ENCODE data around the gene TM9SF3.
"Not testable (repeated sequence)": the region's sequence is repeated elsewhere in the genome, so short reads cannot be mapped to it uniquely, and the experiment has no call there.

TM9SF3 gene

GRCh38 chr10:96578633-96579032, 8.2 kb downstream of the TM9SF3 start:
- no peak overlapping the region for H3K4me3 ChIP-seq (ENCODE audit: low read length)
- H3K36me3 ChIP-seq (ENCODE audit: insufficient read depth, low read length) = peaks cover 4% of the 10 kb centered on the region
- no peaks in the 10 kb centered on the region for H3K9me3 ChIP-seq (replicated peaks; ENCODE audit: low read length)
- peaks cover 11% of the 10 kb centered on the region for H3K4me1 ChIP-seq (ENCODE audit: control insufficient read depth, insufficient read depth, low read length)
- H3K9ac ChIP-seq (ENCODE audit: low read depth, low read length) = no peak overlapping the region
- H3K27me3 ChIP-seq (ENCODE audit: control insufficient read depth, insufficient read depth, low read length) = no peaks in the 10 kb centered on the region
- H3K4me2 ChIP-seq (ENCODE audit: low read length) = no peak overlapping the region

- H3K4me3 ChIP-seq (ENCODE audit: low read length) = no peak overlapping the region
- H3K4me1 ChIP-seq (ENCODE audit: control insufficient read depth, insufficient read depth, low read length) = peaks cover 11% of the 10 kb centered on the region
Measured at GRCh38 chr10:96578022-96578421, 8.8 kb downstream of the TM9SF3 start.

GRCh38 chr10:96577069-96577468, 9.7 kb downstream of the TM9SF3 start:
- no peak overlapping the region for H3K4me3 ChIP-seq (ENCODE audit: low read length)
- H3K36me3 ChIP-seq (ENCODE audit: insufficient read depth, low read length) = peaks cover 4% of the 10 kb centered on the region
- H3K4me1 ChIP-seq (ENCODE audit: control insufficient read depth, insufficient read depth, low read length) = peaks cover 11% of the 10 kb centered on the region
- H3K9ac ChIP-seq (ENCODE audit: low read depth, low read length) = no peak overlapping the region
- no peaks in the 10 kb centered on the region for H3K9me3 ChIP-seq (replicated peaks; ENCODE audit: low read length)
- H3K27me3 ChIP-seq (ENCODE audit: control insufficient read depth, insufficient read depth, low read length) = no peaks in the 10 kb centered on the region
- no peak overlapping the region for H3K4me2 ChIP-seq (ENCODE audit: low read length)

More at GRCh38 chr10:96578022-96578421, 8.8 kb downstream of the TM9SF3 start:
- Histone ChIP-seq H3K27me3 (ENCODE audit: control insufficient read depth, insufficient read depth, low read length) (no peaks in the 10 kb centered on the region), H3K4me2 (ENCODE audit: low read length) (no peak overlapping the region), H3K36me3 (ENCODE audit: insufficient read depth, low read length) (peaks cover 4% of the 10 kb centered on the region), H3K9ac (ENCODE audit: low read depth, low read length) (no peak overlapping the region), H3K9me3 (replicated peaks; ENCODE audit: low read length) (no peaks in the 10 kb centered on the region)

- Histone ChIP-seq H3K9ac (ENCODE audit: low read depth, low read length) (no peak overlapping the region), H3K9me3 (replicated peaks; ENCODE audit: low read length) (no peaks in the 10 kb centered on the region), H3K27me3 (ENCODE audit: control insufficient read depth, insufficient read depth, low read length) (no peaks in the 10 kb centered on the region), H3K4me2 (ENCODE audit: low read length) (no peak overlapping the region), H3K4me1 (ENCODE audit: control insufficient read depth, insufficient read depth, low read length) (peaks cover 5% of the 10 kb centered on the region), H3K36me3 (ENCODE audit: insufficient read depth, low read length) (peaks cover 9% of the 10 kb centered on the region), H3K4me3 (ENCODE audit: low read length) (no peak overlapping the region)
Measured at GRCh38 chr10:96576277-96576980, 10.4 kb downstream of the TM9SF3 start.

- not testable (repeated sequence) for H3K4me3 ChIP-seq (ENCODE audit: low read length); H3K36me3 ChIP-seq (ENCODE audit: insufficient read depth, low read length); H3K4me2 ChIP-seq (ENCODE audit: low read length); H3K27me3 ChIP-seq (ENCODE audit: control insufficient read depth, insufficient read depth, low read length); H3K9me3 ChIP-seq (replicated peaks; ENCODE audit: low read length); H3K9ac ChIP-seq (ENCODE audit: low read depth, low read length); H3K4me1 ChIP-seq (ENCODE audit: control insufficient read depth, insufficient read depth, low read length)
Measured at GRCh38 chr10:96574564-96574963, 12.2 kb downstream of the TM9SF3 start.

- peaks cover 9% of the 10 kb centered on the region for H3K36me3 ChIP-seq (ENCODE audit: insufficient read depth, low read length)
- H3K4me1 ChIP-seq (ENCODE audit: control insufficient read depth, insufficient read depth, low read length) = no peaks in the 10 kb centered on the region
- no peaks in the 10 kb centered on the region for H3K9me3 ChIP-seq (replicated peaks; ENCODE audit: low read length)
- no peaks in the 10 kb centered on the region for H3K27me3 ChIP-seq (ENCODE audit: control insufficient read depth, insufficient read depth, low read length)
- H3K4me2 ChIP-seq (ENCODE audit: low read length) = no peak overlapping the region
- H3K4me3 ChIP-seq (ENCODE audit: low read length) = no peak overlapping the region
- H3K9ac ChIP-seq (ENCODE audit: low read depth, low read length) = no peak overlapping the region
Measured at GRCh38 chr10:96573036-96573435, 13.8 kb downstream of the TM9SF3 start.

GRCh38 chr10:96570983-96571964, 15.5 kb downstream of the TM9SF3 start:
- no peaks in the 10 kb centered on the region for H3K27me3 ChIP-seq (ENCODE audit: control insufficient read depth, insufficient read depth, low read length)
- H3K4me2 ChIP-seq (ENCODE audit: low read length) = no peak overlapping the region
- peaks cover 6% of the 10 kb centered on the region for H3K36me3 ChIP-seq (ENCODE audit: insufficient read depth, low read length)
- H3K4me3 ChIP-seq (ENCODE audit: low read length) = no peak overlapping the region
- H3K9me3 ChIP-seq (replicated peaks; ENCODE audit: low read length) = no peaks in the 10 kb centered on the region
- no peaks in the 10 kb centered on the region for H3K4me1 ChIP-seq (ENCODE audit: control insufficient read depth, insufficient read depth, low read length)
- H3K9ac ChIP-seq (ENCODE audit: low read depth, low read length) = no peak overlapping the region

GRCh38 chr10:96570511-96570910, 16.3 kb downstream of the TM9SF3 start:
- H3K4me2 ChIP-seq (ENCODE audit: low read length) = no peak overlapping the region
- no peak overlapping the region for H3K9ac ChIP-seq (ENCODE audit: low read depth, low read length)
- peaks cover 6% of the 10 kb centered on the region for H3K4me1 ChIP-seq (ENCODE audit: control insufficient read depth, insufficient read depth, low read length)
- H3K4me3 ChIP-seq (ENCODE audit: low read length) = no peak overlapping the region
- peaks cover 6% of the 10 kb centered on the region for H3K36me3 ChIP-seq (ENCODE audit: insufficient read depth, low read length)
- H3K27me3 ChIP-seq (ENCODE audit: control insufficient read depth, insufficient read depth, low read length) = no peaks in the 10 kb centered on the region
- H3K9me3 ChIP-seq (replicated peaks; ENCODE audit: low read length) = no peaks in the 10 kb centered on the region

GRCh38 chr10:96568402-96568801, 18.4 kb downstream of the TM9SF3 start:
- H3K36me3 ChIP-seq (ENCODE audit: insufficient read depth, low read length) = peaks cover 13% of the 10 kb centered on the region
- H3K4me3 ChIP-seq (ENCODE audit: low read length) = no peak overlapping the region
- H3K9ac ChIP-seq (ENCODE audit: low read depth, low read length) = no peak overlapping the region
- peaks cover 6% of the 10 kb centered on the region for H3K4me1 ChIP-seq (ENCODE audit: control insufficient read depth, insufficient read depth, low read length)
- H3K4me2 ChIP-seq (ENCODE audit: low read length) = no peak overlapping the region
- H3K27me3 ChIP-seq (ENCODE audit: control insufficient read depth, insufficient read depth, low read length) = no peaks in the 10 kb centered on the region
- H3K9me3 ChIP-seq (replicated peaks; ENCODE audit: low read length) = no peaks in the 10 kb centered on the region

- H3K27me3 ChIP-seq (ENCODE audit: control insufficient read depth, insufficient read depth, low read length) = no peaks in the 10 kb centered on the region
- no peaks in the 10 kb centered on the region for H3K9me3 ChIP-seq (replicated peaks; ENCODE audit: low read length)
- H3K36me3 ChIP-seq (ENCODE audit: insufficient read depth, low read length) = peaks cover 15% of the 10 kb centered on the region
- H3K4me1 ChIP-seq (ENCODE audit: control insufficient read depth, insufficient read depth, low read length) = peaks cover 12% of the 10 kb centered on the region
- H3K4me2 ChIP-seq (ENCODE audit: low read length) = no peak overlapping the region
- no peak overlapping the region for H3K9ac ChIP-seq (ENCODE audit: low read depth, low read length)
- H3K4me3 ChIP-seq (ENCODE audit: low read length) = no peak overlapping the region
Measured at GRCh38 chr10:96565774-96566173, 21.0 kb downstream of the TM9SF3 start.

- peaks cover 14% of the 10 kb centered on the region for H3K4me1 ChIP-seq (ENCODE audit: control insufficient read depth, insufficient read depth, low read length)
- H3K4me3 ChIP-seq (ENCODE audit: low read length) = no peak overlapping the region
- H3K4me2 ChIP-seq (ENCODE audit: low read length) = no peak overlapping the region
- H3K27me3 ChIP-seq (ENCODE audit: control insufficient read depth, insufficient read depth, low read length) = no peaks in the 10 kb centered on the region
- no peak overlapping the region for H3K9ac ChIP-seq (ENCODE audit: low read depth, low read length)
- H3K36me3 ChIP-seq (ENCODE audit: insufficient read depth, low read length) = peaks cover 45% of the 10 kb centered on the region
- H3K9me3 ChIP-seq (replicated peaks; ENCODE audit: low read length) = no peaks in the 10 kb centered on the region
Measured at GRCh38 chr10:96560966-96561887, 25.6 kb downstream of the TM9SF3 start.
